HG03558 (cell line): ENCODE results near the gene THBD.

Source experiments
- ATAC-seq: cut with Tn5 transposase; IDR thresholded peaks from one replicate; pipeline ENCODE4 v1.9.1; 2021; ENCODE audit warnings: moderate number of reproducible peaks; ENCODE audit not compliant: unreplicated experiment; ENCODE audit errors: extremely low read depth

THBD gene

GRCh38 chr20:23018941-23019340 is 30.5 kb downstream of the THBD start:
- ATAC-seq, result no peak

GRCh38 chr20:23018432-23018831 is 31.0 kb downstream of the THBD start:
- no peak for ATAC-seq

GRCh38 chr20:23017516-23017915 is 32.0 kb downstream of the THBD start:
- no peak for ATAC-seq

GRCh38 chr20:23013429-23013828 is 36.0 kb downstream of the THBD start:
- ATAC-seq, result no peak

- ATAC-seq, result no peak
These were observed 38.3 kb downstream of the THBD start for GRCh38 chr20:23011008-23011721.

GRCh38 chr20:23010096-23010495 is 39.4 kb downstream of the THBD start:
- ATAC-seq, result no peak

GRCh38 chr20:23009636-23010035 is 39.8 kb downstream of the THBD start:
- no peak for ATAC-seq

- ATAC-seq, result no peak
These were observed 40.8 kb downstream of the THBD start for GRCh38 chr20:23008667-23009066.

- ATAC-seq, result no peak
These were observed 41.4 kb downstream of the THBD start for GRCh38 chr20:23007886-23008655.

- ATAC-seq, result no peak
These were observed 42.0 kb downstream of the THBD start for GRCh38 chr20:23007462-23007861.

GRCh38 chr20:23005776-23006175 is 43.7 kb downstream of the THBD start:
- no peak for ATAC-seq

- no peak for ATAC-seq
These were observed 45.5 kb downstream of the THBD start for GRCh38 chr20:23003881-23004460.

- ATAC-seq, result no peak
These were observed 46.3 kb downstream of the THBD start for GRCh38 chr20:23003077-23003635.

- ATAC-seq, result no peak
These were observed 47.2 kb downstream of the THBD start for GRCh38 chr20:23002276-23002675.

- ATAC-seq, result no peak
These were observed 49.1 kb downstream of the THBD start for GRCh38 chr20:23000232-23000947.

- ATAC-seq, result no peak
These were observed 49.7 kb downstream of the THBD start for GRCh38 chr20:22999756-23000155.

GRCh38 chr20:22998476-22998875 is 51.0 kb downstream of the THBD start:
- no peak for ATAC-seq

GRCh38 chr20:22995923-22996322 is 53.5 kb downstream of the THBD start:
- no peak for ATAC-seq
